ENCODE data around the gene DDX25. TPM values are rescaled to one million over a fixed set of nuclear protein-coding genes. Genes with fewer than 3 reads are reported as not detected.

Gene DDX25
- polyA plus RNA-seq, 1 donor (not counting 4 experiments of a cell fraction or from before 2014, with no cell fraction given) = 0.12 TPM

GRCh38 chr11:125947419-125948277 lies 43.3 kb downstream of the DDX25 start:
- Histone ChIP-seq H2AFZ (ENCODE audit: control insufficient read depth, low read length) (no peak overlapping the region), H3K9me1 (ENCODE audit: control insufficient read depth, extremely low read depth, insufficient read depth, low read length) (no peaks in the 10 kb centered on the region), H4K20me1 (ENCODE audit: control insufficient read depth, extremely low read depth, insufficient read depth, low read length) (no peaks in the 10 kb centered on the region), H3K27ac (ENCODE audit: control insufficient read depth, insufficient read depth, low read length) (no peak overlapping the region), H3K79me2 (ENCODE audit: control insufficient read depth, insufficient read depth, low read length) (no peaks in the 10 kb centered on the region), H3K9ac (ENCODE audit: control insufficient read depth, extremely low read depth, insufficient read depth, low read length) (no peak overlapping the region), H3K36me3 (ENCODE audit: control insufficient read depth in 2 of 2, extremely low read depth in 1 of 2, insufficient read depth in 2 of 2, low read length in 2 of 2) (no peaks in the 10 kb centered on the region), H3K4me2 (ENCODE audit: control insufficient read depth, extremely low read depth, insufficient read depth, low read depth, low read length) (no peak overlapping the region), H3K9me3 (ENCODE audit: control insufficient read depth, low read depth, low read length) (no peaks in the 10 kb centered on the region), H3K4me3 (ENCODE audit: control insufficient read depth in 2 of 3, extremely low read depth in 1 of 3, insufficient read depth in 2 of 3, low read depth in 1 of 3, low read length in 3 of 3) (no peak overlapping the region), H3K4me1 (ENCODE audit: control insufficient read depth, extremely low read depth, insufficient read depth, low read length) (peaks cover 6% of the 10 kb centered on the region), H3K27me3 (ENCODE audit: control insufficient read depth, extremely low read depth, insufficient read depth, low read length) (no peaks in the 10 kb centered on the region)
- TF ChIP-seq EZH2 (IDR thresholded peaks at IDR 0.05; ENCODE audit: low read length) (no peak), CTCF (optimal IDR thresholded peaks at IDR 0.05 in 1 of 3, IDR thresholded peaks at IDR 0.05 in 1 of 3, conservative IDR thresholded peaks at IDR 0.05 in 1 of 3; ENCODE audit: extremely low read depth in 1 of 3, insufficient read depth in 2 of 3, low read length in 3 of 3) (no peak)
- dilution Hi-C loops (cut with MboI; ENCODE audit: extremely low pct_ligation_motif_present, low sequenced_read_pairs) = loop anchor here (25.0 kb wide), 1 partner anchor 265 kb away; the partner anchor contains the start of genes FAM118B and RPUSD4
- DNase-seq (ENCODE audit: low read depth, low spot score) (no peak), FAIRE-seq (no peak)

- no peaks in the 10 kb centered on the region for H3K79me2 ChIP-seq (ENCODE audit: control insufficient read depth, insufficient read depth, low read length)
- H2AFZ ChIP-seq (ENCODE audit: control insufficient read depth, low read length) = no peak overlapping the region
- FAIRE-seq (no peak), DNase-seq (ENCODE audit: low read depth, low spot score) (no peak)
- H4K20me1 ChIP-seq (ENCODE audit: control insufficient read depth, extremely low read depth, insufficient read depth, low read length) = no peaks in the 10 kb centered on the region
- H3K4me2 ChIP-seq (ENCODE audit: control insufficient read depth, extremely low read depth, insufficient read depth, low read depth, low read length) = no peak overlapping the region
- H3K27ac ChIP-seq (ENCODE audit: control insufficient read depth, insufficient read depth, low read length) = no peak overlapping the region
- H3K36me3 ChIP-seq (ENCODE audit: control insufficient read depth in 2 of 2, extremely low read depth in 1 of 2, insufficient read depth in 2 of 2, low read length in 2 of 2) = no peaks in the 10 kb centered on the region
- H3K27me3 ChIP-seq (ENCODE audit: control insufficient read depth, extremely low read depth, insufficient read depth, low read length) = no peaks in the 10 kb centered on the region
- no peak overlapping the region for H3K4me3 ChIP-seq (ENCODE audit: control insufficient read depth in 2 of 3, extremely low read depth in 1 of 3, insufficient read depth in 2 of 3, low read depth in 1 of 3, low read length in 3 of 3)
- H3K4me1 ChIP-seq (ENCODE audit: control insufficient read depth, extremely low read depth, insufficient read depth, low read length) = peaks cover 14% of the 10 kb centered on the region
- dilution Hi-C loops (cut with MboI; ENCODE audit: extremely low pct_ligation_motif_present, low sequenced_read_pairs) = loop anchor here (25.0 kb wide), 1 partner anchor 264 kb away; the partner anchor contains the start of genes FAM118B and RPUSD4
- H3K9ac ChIP-seq (ENCODE audit: control insufficient read depth, extremely low read depth, insufficient read depth, low read length) = no peak overlapping the region
- no peak for TF ChIP-seq EZH2 (IDR thresholded peaks at IDR 0.05; ENCODE audit: low read length)
- no peak for TF ChIP-seq CTCF (optimal IDR thresholded peaks at IDR 0.05 in 1 of 3, IDR thresholded peaks at IDR 0.05 in 1 of 3, conservative IDR thresholded peaks at IDR 0.05 in 1 of 3; ENCODE audit: extremely low read depth in 1 of 3, insufficient read depth in 2 of 3, low read length in 3 of 3)
- no peaks in the 10 kb centered on the region for H3K9me3 ChIP-seq (ENCODE audit: control insufficient read depth, low read depth, low read length)
- H3K9me1 ChIP-seq (ENCODE audit: control insufficient read depth, extremely low read depth, insufficient read depth, low read length) = no peaks in the 10 kb centered on the region
Observed at GRCh38 chr11:125948278-125949051, 44.2 kb downstream of the DDX25 start.
